Measurements from ENCODE around the gene CLCN5. TPM values are rescaled to one million over a fixed set of nuclear protein-coding genes. Genes with fewer than 3 reads are reported as not detected.

The CLCN5 gene
- total RNA-seq, 1 experiment from 2014 or later, result 13.6 TPM

DNA sequence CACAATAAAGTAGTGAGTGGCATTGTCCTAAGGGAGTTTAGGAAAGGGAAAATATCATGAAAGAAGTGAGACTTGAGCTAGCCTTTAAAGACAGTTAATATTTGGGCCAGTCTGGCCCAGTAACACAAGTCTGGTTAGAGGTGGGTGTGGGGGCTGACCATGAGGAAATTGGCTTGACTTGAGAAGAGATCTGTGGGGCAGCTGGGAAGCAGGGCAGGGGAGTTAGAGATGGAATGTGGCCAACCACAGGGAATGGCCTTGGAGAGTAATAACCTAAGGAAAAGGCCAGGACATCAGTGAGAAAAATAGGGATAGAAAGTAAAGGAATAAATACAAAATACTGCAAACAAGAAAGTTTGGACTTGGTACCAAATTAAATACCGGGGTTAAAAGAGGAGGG is 71.3 kb downstream of the CLCN5 start:
- intact Hi-C loops (cut with micrococcal nuclease; ENCODE audit: unreplicated experiment), result no loop called here
- no peak for DNase-seq
- TF ChIP-seq, protein P1, sequence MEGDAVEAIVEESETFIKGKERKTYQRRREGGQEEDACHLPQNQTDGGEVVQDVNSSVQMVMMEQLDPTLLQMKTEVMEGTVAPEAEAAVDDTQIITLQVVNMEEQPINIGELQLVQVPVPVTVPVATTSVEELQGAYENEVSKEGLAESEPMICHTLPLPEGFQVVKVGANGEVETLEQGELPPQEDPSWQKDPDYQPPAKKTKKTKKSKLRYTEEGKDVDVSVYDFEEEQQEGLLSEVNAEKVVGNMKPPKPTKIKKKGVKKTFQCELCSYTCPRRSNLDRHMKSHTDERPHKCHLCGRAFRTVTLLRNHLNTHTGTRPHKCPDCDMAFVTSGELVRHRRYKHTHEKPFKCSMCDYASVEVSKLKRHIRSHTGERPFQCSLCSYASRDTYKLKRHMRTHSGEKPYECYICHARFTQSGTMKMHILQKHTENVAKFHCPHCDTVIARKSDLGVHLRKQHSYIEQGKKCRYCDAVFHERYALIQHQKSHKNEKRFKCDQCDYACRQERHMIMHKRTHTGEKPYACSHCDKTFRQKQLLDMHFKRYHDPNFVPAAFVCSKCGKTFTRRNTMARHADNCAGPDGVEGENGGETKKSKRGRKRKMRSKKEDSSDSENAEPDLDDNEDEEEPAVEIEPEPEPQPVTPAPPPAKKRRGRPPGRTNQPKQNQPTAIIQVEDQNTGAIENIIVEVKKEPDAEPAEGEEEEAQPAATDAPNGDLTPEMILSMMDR (IDR thresholded peaks at IDR 0.05; ENCODE audit: unreplicated experiment), result no peak
- CTCF ChIA-PET, result no interaction called here
- Mint-ChIP-seq H3K4me1 (ENCODE audit: low read depth, unreplicated experiment) (peaks cover 50% of the 10 kb centered on the region), H3K27ac (ENCODE audit: unreplicated experiment) (no peak overlapping the region), H3K4me3 (ENCODE audit: low read depth, unreplicated experiment) (no peak overlapping the region), H3K9me3 (ENCODE audit: low read depth, unreplicated experiment) (no peaks in the 10 kb centered on the region), H3K27me3 (ENCODE audit: unreplicated experiment) (no peaks in the 10 kb centered on the region), H3K36me3 (ENCODE audit: insufficient read depth, unreplicated experiment) (no peaks in the 10 kb centered on the region)
- BruUV-seq (replicated peaks), result no TSS peak

DNA sequence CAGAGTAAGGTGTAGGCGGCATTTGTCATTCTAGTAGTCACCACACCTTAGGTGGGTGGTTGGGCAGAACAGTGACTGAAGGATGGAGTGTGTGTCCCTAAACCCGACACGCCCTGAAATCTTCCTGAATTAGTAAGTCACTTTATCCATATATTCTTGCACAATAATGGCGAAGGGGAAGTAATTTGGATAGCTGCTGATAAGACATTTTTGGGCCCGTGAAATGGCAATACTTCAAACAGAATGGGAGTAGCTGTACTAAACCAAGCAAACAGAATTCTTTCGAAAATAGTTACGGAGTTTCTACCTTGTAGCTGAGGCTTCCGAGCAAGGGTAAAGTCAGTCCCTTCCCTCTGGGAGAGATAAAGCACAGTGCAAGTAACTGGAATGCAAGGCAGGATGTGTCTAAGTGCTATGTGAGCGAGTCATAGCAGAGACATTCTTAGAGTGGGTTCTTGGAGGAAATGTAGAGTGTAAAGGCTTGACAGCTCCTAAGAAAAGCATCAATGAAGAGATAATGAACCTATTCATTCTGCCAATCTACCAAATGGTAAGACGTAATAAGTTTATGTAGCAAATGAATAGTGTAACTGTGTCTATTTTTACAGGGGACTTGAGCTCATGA is 72.8 kb downstream of the CLCN5 start:
- Mint-ChIP-seq H3K4me3 (ENCODE audit: low read depth, unreplicated experiment) (peak overlapping the region; percentile 20), H3K27ac (ENCODE audit: unreplicated experiment) (no peak overlapping the region), H3K4me1 (ENCODE audit: low read depth, unreplicated experiment) (peaks cover 50% of the 10 kb centered on the region), H3K9me3 (ENCODE audit: low read depth, unreplicated experiment) (no peaks in the 10 kb centered on the region), H3K27me3 (ENCODE audit: unreplicated experiment) (no peaks in the 10 kb centered on the region), H3K36me3 (ENCODE audit: insufficient read depth, unreplicated experiment) (no peaks in the 10 kb centered on the region)
- CTCF ChIA-PET, result interaction anchor here (0.6 to 1.0 kb wide), 2 partner anchors 71 to 73 kb away, joined by 4 to 5 read pairs; partner anchors contain the start of gene CLCN5
- DNase-seq, result peak; percentile 10
- TF ChIP-seq, protein P1 (IDR thresholded peaks at IDR 0.05; ENCODE audit: unreplicated experiment), result no peak
- BruUV-seq (replicated peaks), result no TSS peak
- intact Hi-C loops (cut with micrococcal nuclease; ENCODE audit: unreplicated experiment), result no loop called here

DNA sequence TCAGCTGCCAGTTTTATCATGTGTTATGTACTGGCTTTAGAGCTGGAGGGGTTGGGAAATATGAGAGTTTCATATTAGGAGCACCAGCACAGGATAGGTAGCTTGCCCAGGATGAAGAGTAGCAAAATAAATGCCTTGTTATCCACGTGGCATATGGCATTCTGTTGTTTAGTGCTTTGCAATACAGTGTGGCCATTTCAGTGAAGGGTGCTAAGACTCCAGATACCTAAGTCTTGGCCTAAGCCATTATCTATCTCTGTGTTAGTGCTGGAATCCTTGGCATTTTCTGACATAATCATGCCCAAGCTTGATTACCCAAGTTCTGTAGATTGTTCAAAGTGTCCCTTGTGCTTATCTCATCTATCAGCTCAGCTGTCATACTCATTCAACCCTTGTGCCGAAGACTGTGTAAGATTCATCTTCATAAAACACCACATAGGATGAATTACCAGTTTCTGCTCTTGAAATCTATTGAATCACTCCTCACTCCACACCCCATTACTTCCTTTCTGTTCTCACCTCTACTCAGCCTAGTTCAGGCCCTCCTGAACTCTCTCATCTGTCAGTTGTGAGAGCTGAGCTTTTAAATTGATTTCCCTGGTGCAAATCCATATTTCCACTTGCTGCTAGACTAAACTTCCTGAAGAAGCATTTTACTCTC is 73.5 kb downstream of the CLCN5 start:
- Mint-ChIP-seq H3K36me3 (ENCODE audit: insufficient read depth, unreplicated experiment) (no peaks in the 10 kb centered on the region), H3K27ac (ENCODE audit: unreplicated experiment) (no peak overlapping the region), H3K4me1 (ENCODE audit: low read depth, unreplicated experiment) (peaks cover 56% of the 10 kb centered on the region), H3K27me3 (ENCODE audit: unreplicated experiment) (no peaks in the 10 kb centered on the region), H3K9me3 (ENCODE audit: low read depth, unreplicated experiment) (no peaks in the 10 kb centered on the region), H3K4me3 (ENCODE audit: low read depth, unreplicated experiment) (no peak overlapping the region)
- CTCF ChIA-PET, result interaction anchor here (1.0 kb wide), 1 partner anchor 74 kb away, joined by 4 read pairs; the partner anchor contains the start of gene CLCN5
- no peak for DNase-seq
- intact Hi-C loops (cut with micrococcal nuclease; ENCODE audit: unreplicated experiment), result no loop called here
- no TSS peak for BruUV-seq (replicated peaks)
- TF ChIP-seq, protein P1 (IDR thresholded peaks at IDR 0.05; ENCODE audit: unreplicated experiment), result no peak

DNA sequence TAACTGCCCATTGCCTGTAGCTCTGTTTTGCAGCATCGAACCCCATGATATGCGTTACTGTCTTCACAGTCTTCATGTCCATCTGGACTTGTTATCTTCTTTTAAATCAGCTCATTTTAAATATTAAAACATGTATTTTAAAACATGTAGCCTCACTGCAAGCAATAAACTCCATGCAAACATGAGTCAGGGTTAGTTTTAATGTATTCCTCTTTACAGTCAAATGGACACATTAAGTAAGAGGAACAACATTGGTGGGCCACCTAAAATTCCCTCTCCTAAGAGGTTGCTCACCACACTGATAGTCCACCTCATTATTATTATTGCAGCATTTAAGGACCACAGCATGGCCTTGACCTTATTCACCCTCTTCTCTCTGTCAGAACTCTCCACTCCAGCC is 74.1 kb downstream of the CLCN5 start:
- Mint-ChIP-seq H3K4me3 (ENCODE audit: low read depth, unreplicated experiment) (no peak overlapping the region), H3K36me3 (ENCODE audit: insufficient read depth, unreplicated experiment) (no peaks in the 10 kb centered on the region), H3K27me3 (ENCODE audit: unreplicated experiment) (no peaks in the 10 kb centered on the region), H3K9me3 (ENCODE audit: low read depth, unreplicated experiment) (no peaks in the 10 kb centered on the region), H3K27ac (ENCODE audit: unreplicated experiment) (peak overlapping the region; percentile 57), H3K4me1 (ENCODE audit: low read depth, unreplicated experiment) (peaks cover 60% of the 10 kb centered on the region)
- TF ChIP-seq, protein P1 (IDR thresholded peaks at IDR 0.05; ENCODE audit: unreplicated experiment), result no peak
- BruUV-seq (replicated peaks), result no TSS peak
- intact Hi-C loops (cut with micrococcal nuclease; ENCODE audit: unreplicated experiment), result no loop called here
- CTCF ChIA-PET, result no interaction called here
- DNase-seq, result no peak

Data from Calu3 (cell line).